HG02943 (cell line): Measurements from ENCODE around the gene ARL14EP.

Source experiments
- ATAC-seq: cut with Tn5 transposase; IDR thresholded peaks from one replicate; pipeline ENCODE4 v1.9.1; 2021; ENCODE audit warnings: mild to moderate bottlenecking, low read depth, moderate library complexity; ENCODE audit not compliant: unreplicated experiment

Gene ARL14EP

DNA sequence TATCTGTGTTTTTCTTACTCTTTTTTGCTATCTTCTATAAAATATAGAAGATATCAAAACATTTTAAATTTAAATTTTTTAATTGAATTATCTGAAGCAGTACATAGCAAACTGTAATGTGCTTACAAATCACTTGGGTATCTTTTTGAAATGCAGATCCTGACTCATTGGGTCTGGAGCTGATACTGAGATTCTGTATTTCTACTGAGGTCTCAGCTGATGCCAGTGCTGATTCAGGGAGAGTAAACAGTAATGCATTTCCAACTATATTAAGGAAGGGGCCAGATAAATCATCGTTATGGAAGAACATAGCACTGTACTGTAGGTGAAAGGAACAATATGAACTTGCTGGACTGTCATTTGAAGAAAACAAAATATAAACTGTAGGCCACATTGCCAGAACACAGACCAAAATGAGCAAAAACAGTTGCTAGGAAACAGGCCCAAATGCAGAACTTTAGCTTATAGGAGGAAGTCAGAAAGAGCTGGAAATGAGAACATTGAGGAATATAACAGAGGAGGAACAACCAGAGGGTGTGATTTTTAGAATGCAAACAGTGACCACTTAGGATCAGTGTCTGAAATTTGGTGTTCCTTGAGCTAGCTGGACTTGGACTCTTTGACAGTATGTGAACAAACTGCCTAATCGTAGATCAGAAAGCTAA, 3.3 kb downstream of the ARL14EP start:
- ATAC-seq: no peak

DNA sequence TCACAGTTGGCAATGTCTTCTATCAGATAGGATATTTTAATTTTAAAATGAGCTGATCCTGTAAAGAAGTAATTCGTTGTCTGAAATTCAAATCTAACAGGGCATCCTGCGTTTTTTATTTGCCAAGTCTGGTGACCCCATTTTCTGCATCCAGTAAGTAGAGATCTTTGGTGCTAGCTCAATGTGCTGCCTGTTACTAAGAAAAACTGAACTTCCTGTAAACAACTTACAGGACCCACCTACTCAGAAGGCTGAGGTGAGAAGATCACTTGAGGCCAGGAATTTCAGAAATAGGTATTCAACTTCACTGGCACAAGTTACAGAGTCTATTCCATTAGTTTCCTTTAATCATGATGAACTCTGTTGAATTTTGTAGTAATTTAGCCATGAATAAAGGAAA, 4.0 kb downstream of the ARL14EP start:
- ATAC-seq: no peak

DNA sequence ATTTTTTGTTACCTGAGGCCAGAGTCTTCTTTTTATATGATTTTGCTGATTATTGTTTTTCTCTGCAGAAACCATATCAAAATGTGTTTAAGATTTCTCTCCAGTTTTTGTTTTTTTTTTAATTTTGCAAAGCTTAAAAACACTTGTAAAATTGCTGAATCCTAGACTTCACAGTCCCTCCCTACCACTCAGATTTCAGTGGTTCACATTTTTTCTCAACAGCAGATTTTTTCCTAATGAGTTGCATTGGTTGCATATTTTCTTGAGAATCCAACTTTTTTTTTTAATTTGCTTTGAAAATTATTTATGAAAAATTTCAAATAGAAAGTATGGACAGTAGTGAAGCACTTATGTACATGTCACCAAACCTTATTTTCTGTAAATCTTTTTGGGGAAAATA, 5.8 kb downstream of the ARL14EP start:
- no peak for ATAC-seq

DNA sequence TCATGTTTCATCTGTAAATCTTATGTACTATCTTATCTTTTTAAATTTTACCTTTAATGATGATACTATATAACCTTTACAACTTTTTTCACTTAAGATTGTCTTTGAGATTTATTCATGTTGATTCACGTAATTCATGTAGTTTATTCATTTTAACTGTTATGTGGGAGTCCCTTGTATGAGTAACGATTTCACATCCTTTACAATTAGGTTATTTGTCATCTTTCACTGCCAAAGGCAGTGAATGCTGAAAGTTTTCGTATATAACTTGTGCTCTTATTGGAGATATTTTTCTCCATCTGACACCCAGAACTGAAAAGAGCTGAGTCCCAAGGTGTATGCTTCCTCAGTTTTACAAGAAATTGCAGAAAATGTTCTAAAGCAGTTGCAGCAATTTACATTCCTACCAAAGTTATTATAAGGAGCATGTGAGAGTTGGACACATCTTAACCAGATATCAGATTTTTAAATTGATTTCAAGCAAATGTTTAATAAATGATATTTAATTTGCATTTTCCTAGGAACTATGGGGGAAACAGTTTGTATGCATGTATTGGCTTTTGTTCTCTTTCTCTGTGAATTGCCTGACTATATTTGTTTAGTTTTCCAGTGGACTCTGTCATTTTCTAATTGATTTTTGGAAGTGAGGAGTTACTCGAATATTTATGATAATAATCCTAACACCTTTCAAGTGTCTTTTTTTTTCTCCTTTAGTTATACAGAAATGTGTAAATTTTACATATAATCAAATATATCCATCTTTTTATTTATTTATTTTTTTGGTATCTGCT, 6.4 kb downstream of the ARL14EP start:
- no peak for ATAC-seq

DNA sequence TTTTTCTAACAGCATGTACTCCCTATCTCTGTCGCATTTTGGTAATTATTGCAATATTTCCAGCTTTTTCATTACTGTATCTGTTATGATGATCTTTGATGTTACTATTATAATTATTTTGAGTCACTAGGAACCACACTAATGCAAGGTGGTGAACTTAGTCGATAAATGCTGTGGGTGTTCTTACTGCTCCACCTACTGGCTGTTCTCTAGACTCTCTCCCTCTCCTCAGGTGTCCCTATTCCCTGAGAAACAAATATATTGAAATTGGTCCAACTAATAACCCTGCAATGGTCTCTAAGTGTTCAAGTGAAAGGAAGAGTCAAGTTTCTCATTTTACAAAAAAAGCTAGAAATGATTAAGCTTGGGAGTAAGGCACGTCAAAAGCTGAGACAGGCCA, 10.5 kb downstream of the ARL14EP start:
- ATAC-seq: no peak

DNA sequence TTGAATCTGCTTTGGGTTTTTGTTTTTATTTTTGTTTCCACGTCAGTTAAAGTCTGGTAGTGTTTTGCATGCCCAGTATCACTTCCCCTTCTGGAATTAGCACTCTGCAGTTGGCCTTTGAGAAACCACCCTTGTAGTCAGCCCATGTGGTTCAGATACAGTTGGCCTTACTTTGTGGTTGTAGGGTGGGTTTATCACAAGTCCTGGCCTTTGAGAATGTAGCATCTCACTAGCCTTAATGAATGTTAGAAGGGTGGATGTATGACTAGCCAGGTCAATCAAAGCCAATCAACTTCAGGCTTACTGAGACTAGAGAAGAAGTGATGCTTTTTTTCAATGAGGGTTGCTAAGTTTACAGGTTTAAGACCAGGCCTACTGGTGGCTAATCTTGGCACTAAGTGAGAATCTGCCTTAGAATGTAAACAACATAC, 19.8 kb downstream of the ARL14EP start:
- ATAC-seq: peak; percentile 98

DNA sequence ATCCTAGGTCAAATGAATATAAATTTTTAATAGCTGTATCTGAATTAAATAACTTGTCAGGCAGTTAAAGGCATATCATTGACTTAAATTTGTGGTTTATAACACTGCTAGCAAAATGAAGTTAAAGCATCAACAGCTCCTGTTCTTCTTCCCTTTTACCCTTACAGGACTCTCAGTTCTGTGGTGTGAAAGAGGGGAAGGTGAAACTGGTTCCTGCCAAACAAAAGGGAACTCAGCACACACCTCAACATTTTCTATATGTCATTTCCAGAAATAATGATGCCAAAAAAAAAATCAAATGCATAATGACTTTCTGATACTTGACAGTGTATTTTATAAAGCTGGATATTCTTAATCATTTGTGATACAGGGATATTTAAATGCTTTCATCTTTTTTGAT, 21.2 kb downstream of the ARL14EP start:
- no peak for ATAC-seq

DNA sequence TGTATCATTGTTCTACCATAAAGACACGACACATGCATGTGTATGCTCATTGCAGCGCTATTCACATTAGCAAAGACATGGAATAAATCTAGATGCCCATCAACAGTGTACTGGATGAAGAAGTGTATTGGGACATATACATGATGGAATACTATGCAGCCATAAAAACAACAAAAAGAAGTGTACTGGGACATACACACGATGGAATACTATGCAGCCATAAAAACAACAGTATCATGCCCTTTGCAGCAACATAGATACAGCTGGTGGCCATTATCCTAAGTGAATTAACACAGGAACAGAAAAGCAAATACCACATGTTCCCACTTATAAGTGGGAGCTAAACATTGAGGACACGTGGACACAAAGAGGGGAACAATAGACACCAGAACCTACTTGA, 22.7 kb downstream of the ARL14EP start:
- ATAC-seq: no peak

DNA sequence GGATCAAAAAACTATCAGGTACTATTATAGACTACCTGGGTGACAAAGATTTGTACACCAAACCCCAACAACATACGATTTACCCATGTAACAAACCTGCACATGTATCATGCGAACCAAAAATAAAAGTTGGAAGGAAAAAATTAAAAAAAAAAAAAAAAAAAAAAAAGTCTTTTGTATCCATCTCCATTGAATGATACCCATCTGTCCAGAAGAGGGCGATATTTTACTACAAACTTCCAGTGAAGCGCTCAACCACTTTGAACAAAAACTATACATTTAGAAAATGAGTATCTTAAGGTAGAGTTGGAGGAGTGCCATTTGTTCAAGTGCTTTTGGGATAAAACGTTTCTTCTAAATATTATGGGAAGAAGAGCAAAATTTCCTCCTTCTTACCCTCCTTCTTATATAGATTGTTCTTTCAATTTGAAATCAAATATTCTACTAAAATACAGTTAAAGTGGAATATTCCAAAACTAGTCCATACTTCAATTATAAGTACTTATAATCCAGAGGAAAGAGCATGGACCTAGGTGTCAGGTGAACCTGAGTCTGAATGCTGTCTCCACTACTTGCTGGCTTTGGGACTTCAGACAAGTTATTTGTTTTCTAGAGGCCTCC, 23.3 kb downstream of the ARL14EP start:
- no peak for ATAC-seq

DNA sequence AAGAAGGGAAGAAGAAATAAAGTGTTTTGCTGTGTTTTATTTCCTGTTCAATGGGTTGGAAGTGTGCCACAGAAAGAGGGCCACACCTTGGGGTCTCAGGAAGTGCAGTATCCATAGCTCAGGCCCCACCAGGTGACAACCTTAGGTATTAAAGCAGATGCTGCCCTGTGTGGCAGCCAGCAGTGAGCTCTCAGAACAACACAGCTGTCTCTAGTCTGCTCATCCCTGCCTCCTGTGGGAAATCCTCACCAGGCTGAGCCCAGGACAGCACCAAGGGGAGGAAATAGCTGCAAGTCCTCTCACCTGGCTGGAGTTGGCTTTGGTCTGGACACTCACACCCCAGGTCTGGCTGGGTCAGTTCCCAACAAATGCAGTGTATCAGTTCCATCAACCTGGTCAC, 25.1 kb downstream of the ARL14EP start:
- ATAC-seq: no peak

DNA sequence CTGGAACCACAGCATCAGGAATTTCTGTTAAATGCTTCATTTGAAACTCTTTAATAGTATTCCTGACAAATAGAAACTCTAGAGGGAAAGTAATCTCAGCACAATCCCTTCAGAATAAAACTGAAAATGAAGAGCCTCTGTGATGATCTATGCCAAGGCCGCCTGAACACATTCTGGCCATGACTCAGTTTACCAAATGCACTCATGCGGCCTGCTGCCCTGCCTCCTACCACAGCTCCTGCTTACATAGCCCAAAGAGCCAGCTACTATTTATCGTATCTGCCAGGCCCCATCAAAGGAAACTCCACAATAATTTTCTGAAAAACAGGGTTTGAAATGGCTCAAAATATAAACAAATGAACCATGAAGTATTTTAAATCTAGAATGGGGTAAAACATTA, 27.0 kb downstream of the ARL14EP start:
- no peak for ATAC-seq

DNA sequence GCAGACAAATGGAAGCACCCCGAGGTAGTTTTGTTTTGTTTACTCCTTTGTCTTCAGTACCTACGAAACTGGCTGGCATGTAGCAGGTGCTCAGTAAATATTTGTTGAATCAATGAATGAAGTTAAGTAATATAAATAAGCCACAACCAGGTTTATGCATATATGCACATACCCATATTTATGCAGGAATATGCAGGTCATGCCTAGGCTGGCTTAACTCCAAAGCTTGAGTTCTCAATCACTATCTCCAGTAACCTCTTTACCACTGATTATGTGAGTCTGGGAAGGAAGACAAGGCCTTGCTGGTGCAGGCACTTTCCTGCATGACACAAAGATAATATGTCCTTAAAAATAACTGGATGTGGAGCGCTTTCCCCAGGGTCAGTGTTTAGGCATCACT, 27.5 kb downstream of the ARL14EP start:
- ATAC-seq: no peak

DNA sequence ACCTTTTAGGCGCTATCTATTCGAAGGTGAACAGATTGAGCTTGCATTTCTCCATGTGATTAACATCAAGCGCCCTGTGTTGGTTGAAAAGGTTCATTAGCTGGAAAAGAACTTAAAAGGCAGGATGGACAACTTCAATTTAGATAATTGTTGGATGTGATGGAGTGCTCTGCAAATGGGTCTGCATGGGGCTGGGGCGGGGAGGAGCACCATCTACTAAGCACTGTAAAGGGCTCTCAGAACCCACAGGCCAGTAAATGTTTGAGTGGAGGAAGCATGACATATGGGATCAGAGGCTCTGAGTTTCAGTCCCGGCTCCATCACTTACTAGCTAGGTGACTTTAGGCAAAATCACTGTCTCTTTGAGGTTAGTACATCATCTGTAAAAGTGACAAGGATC, 28.2 kb downstream of the ARL14EP start:
- ATAC-seq: no peak

DNA sequence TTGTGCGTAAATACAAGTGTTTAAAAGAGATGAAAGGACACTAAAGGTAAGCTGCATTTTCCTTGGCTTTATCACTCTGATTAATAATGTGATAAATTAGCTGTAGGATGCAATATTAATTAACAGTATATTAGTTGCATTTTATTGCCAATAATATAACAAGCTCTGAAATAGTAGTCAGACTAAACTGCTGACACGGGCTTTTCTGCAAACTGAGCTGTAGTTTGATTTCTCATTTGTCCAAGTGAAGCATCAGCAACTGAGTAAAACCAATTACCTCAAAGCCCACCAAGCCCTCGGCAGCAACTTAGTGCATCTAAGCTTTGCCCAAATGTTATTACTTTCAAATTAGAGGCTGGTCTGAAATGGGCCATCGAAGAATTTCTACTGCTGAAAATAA, 33.5 kb downstream of the ARL14EP start:
- ATAC-seq: no peak

DNA sequence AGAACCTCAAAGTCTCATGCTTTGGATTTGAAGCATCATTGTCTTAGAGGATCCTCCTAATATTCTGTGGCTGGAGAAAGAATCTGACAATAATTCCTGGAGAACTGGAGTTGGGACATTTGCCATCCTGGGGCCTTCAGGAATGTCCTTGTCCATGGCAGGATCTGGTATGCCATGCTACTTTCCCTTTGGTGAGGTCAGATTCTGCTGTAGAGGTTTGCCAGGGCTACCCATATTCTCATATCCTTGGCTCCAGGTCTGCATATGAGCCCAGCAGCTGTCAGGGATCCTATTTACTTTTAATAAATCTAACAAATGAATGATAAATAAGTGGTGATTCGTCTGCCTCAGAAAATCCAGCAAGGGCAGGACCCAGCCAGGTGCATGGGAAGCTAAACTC, 35.0 kb downstream of the ARL14EP start:
- ATAC-seq: no peak

DNA sequence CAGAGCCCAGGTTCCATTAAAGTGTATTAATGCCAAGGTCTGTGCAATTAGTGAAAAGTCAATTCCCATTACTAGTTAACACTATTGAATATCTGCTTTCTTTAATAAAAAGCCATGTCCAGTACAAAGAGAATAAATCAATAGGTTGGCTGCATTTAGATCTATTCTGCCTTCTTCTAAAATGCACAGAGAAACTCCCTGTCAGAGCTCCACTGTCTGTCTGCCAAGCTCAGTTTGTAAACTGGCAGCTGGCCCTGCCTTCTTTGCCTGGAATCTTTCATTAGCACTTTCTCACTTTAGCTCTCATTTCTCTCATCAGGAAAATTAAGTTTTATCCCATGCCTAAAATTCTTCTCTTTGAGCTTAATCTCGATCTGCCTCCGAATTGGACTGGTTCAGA, 35.6 kb downstream of the ARL14EP start:
- ATAC-seq: no peak

DNA sequence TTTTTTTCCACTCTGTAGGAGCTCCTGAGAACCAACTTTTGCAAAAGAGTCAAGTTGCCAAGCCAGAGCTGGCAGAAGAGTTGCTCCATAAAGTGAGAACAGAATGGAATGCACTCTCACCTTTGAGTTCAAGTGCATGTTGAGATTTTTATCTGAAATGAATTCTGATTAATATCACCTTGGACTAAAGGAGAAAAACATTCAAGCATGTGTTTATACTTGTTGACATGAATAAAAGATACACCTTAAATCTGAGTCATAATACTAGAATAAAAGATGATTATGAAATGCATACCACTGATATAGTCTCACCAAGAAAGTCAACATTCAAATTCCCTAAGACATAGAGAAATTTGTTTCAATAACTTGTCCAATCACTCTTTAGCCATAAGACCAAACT, 37.8 kb downstream of the ARL14EP start:
- no peak for ATAC-seq

DNA sequence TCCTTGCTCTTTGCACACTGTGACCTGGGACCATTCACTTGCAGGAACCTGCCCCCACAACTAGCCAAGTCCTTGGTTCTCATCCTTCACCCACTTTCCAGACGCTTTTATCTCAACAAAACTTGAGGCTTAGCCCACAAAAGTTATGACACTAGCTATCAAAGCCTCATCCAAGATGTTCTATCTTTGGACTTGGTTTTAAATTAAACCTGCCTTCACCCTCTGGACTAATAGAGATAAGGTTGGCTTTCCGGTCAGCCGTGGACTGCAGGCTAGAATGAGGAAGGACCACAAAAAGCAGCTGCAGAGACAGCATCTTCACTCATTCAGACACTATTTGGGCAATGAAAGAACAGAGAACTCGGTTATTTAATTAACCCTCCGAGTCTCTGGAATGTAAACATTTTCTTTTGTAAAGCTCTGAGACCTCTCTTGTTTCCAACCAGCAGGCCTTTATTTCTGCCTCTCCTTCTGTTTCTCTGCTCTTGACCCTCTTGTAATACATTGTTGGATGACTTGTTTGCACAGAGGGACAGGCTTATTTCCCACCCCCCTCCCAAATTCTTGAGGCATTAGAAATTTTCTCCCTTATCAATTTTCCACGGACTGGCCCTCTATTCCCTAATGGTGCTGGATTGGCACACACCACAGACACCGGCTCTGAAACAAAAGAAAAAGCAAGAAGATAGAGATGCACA, 41.4 kb downstream of the ARL14EP start:
- ATAC-seq: no peak

DNA sequence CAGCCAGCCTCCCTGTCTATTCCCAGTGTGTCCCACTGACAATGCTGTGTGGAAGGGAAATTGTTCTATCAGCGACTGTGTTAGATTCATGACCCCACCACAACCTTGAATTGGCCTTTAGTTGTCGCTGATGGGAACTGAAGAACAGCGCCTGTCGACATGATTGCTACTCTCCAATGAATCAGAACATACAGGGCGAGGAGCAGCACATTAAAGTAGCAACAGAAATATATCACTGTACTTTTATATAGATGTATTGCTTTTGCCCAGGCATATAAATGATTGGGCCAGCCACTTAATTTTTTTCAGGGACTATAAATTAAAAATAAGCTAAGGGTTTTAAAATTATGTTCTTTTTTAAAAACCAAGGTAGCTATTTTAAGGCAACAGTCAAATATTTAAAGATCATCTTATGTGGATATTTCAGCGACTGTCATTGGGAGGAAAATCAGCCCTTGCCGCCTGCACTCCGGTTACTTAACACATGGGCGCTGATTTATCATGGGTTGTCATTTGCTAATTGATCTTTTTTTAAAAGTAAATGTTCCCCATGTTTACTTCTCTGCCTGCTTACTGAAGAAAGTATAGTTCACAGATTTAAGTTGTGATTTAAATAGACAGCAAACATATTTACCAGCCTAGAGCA, 42.1 kb downstream of the ARL14EP start:
- ATAC-seq: no peak

DNA sequence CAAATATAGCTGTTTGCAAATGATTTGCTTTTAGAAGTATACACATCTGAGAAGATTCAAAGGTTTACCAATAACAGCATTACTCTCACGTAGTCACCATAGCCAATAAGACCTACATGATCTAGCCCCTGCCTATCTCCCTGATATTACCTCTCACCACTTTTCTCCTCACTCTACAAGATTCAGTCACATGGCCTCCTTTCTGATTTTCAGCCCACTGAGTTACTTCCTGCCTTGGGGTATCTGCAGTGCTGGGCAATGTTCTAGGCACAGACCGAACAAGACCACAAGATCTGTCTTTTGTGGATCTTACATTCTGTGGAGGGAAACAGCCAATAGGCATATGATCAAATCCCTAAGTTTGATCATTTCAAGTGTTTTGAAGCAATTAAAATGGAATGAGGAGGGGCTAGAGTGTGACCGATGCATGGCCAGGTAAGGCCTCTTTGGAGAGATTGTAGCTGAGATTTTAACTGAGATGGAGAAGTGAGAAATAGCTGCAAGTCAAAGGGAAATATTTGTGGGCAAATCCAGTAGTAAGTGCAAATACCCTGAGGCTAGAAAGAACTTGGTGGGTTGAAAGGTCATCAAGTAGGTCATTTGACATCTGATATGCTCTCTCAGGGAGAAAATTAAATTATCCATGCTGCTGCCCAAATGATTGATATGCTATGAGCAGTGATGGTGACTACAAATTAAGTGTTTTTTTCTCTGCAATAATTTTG, 43.1 kb downstream of the ARL14EP start:
- ATAC-seq: no peak
